ENCODE results near the gene UGT1A9.
A peak's percentile ranks its signal among the peaks of the same experiment; 100 is the strongest.
"Not testable (repeated sequence)": the region's sequence is repeated elsewhere in the genome, so short reads cannot be mapped to it uniquely, and the experiment has no call there.

Gene UGT1A9

GRCh38 chr2:233681521-233682099, 9.9 kb downstream of the UGT1A9 start, which contains the start of gene UGT1A7:
Gene UGT1A7 (plus strand): TSS chr2:233681901. CDS start chr2:233681938, 37 bp downstream.
- DNase-seq: no peak

GRCh38 chr2:233684640-233685039, 12.9 kb downstream of the UGT1A9 start:
- DNase-seq: no peak

- DNase-seq: no peak
These were observed 15.2 kb downstream of the UGT1A9 start for GRCh38 chr2:233686928-233687327.

GRCh38 chr2:233688341-233688740, 16.6 kb downstream of the UGT1A9 start:
- no peak for DNase-seq

- DNase-seq: no peak
These were observed 17.3 kb downstream of the UGT1A9 start for GRCh38 chr2:233689031-233689430.

- no peak for DNase-seq
These were observed 17.8 kb downstream of the UGT1A9 start for GRCh38 chr2:233689501-233689900.

- no peak for DNase-seq
These were observed 18.7 kb downstream of the UGT1A9 start for GRCh38 chr2:233690444-233690843.

GRCh38 chr2:233691443-233692433, 20.0 kb downstream of the UGT1A9 start:
- DNase-seq: no peak

GRCh38 chr2:233692648-233693047, 20.9 kb downstream of the UGT1A9 start, which contains the start of gene UGT1A6:
Gene UGT1A6 (plus strand): TSS chr2:233692890. CDS start chr2:233693005, 115 bp downstream.
- no peak for DNase-seq

- DNase-seq: no peak
These were observed 22.3 kb downstream of the UGT1A9 start for GRCh38 chr2:233693963-233694362.

GRCh38 chr2:233698740-233699139, 27.0 kb downstream of the UGT1A9 start:
- DNase-seq: no peak

- DNase-seq: no peak
These were observed 27.8 kb downstream of the UGT1A9 start for GRCh38 chr2:233699424-233700027.

- no peak for DNase-seq
These were observed 28.4 kb downstream of the UGT1A9 start for GRCh38 chr2:233700028-233700635.

- not testable (repeated sequence) for DNase-seq
These were observed 29.1 kb downstream of the UGT1A9 start for GRCh38 chr2:233700842-233701241.

- no peak for DNase-seq
These were observed 30.5 kb downstream of the UGT1A9 start for GRCh38 chr2:233702238-233702637.

- DNase-seq: no peak
These were observed 34.3 kb downstream of the UGT1A9 start for GRCh38 chr2:233705911-233706506.

GRCh38 chr2:233706720-233707119, 35.0 kb downstream of the UGT1A9 start:
- no peak for DNase-seq

GRCh38 chr2:233707940-233708644, 36.4 kb downstream of the UGT1A9 start:
- no peak for DNase-seq

GRCh38 chr2:233708942-233709341, 37.2 kb downstream of the UGT1A9 start:
- DNase-seq: no peak

GRCh38 chr2:233711312-233712008, 39.8 kb downstream of the UGT1A9 start:
- DNase-seq: peak; percentile 33 to 54

- no peak for DNase-seq
These were observed 41.0 kb downstream of the UGT1A9 start, which contains the start of gene UGT1A5 for GRCh38 chr2:233712611-233713261. Gene UGT1A5 (plus strand): TSS chr2:233712907. CDS start chr2:233712992, 85 bp downstream.
